HEK293 (cell line): ENCODE data around the gene CLDN24.

ENCODE experiments used
- CTCF ChIA-PET: fragments of 350-600 bp; formaldehyde crosslinking; extraction: SDS; loops from one replicate; lab custom pipeline; 2021; ENCODE audit warnings: antibody characterized with exemption; lab: Yijun Ruan, JAX
- POLR2A ChIA-PET: fragments of 300-600 bp; formaldehyde crosslinking; extraction: SDS; loops from one replicate; lab custom pipeline; 2020; ENCODE audit warnings: antibody characterized with exemption, inconsistent platforms; lab: Yijun Ruan, JAX
- H3K27ac ChIP-seq: fragments of 200-500 bp; sonication (Bioruptor generic); 2 replicates; pipeline ENCODE4 v1.5.1; 2014; ENCODE audit warnings: low read depth, low read length, control low read depth, inconsistent platforms; ENCODE audit errors: extremely low read depth
- H3K36me3 ChIP-seq, 2 experiments: fragments of 200-500 bp in 1 of 2; sonication (Bioruptor generic) in 1 of 2; 1 replicate in 1 of 2; 2 replicates in 1 of 2; pipeline ENCODE4 v1.5.1; 2014 to 2017; ENCODE audit warnings: inconsistent platforms in 2 of 2, low read length in 2 of 2; ENCODE audit not compliant: control insufficient read depth in 2 of 2, insufficient read depth in 1 of 2
- H3K4me1 ChIP-seq: fragments of 200-500 bp; sonication (Bioruptor generic); 2 replicates; pipeline ENCODE4 v1.5.1; 2014; ENCODE audit warnings: mild to moderate bottlenecking, low read length, inconsistent platforms; ENCODE audit not compliant: control insufficient read depth, insufficient read depth
- H3K4me3 ChIP-seq: 2 replicates; pipeline ENCODE4 v1.5.1; 2011; ENCODE audit warnings: low read depth, mild to moderate bottlenecking, control low read depth, low read length, moderate library complexity
- H3K9me3 ChIP-seq: fragments of 200-500 bp; sonication (Bioruptor generic); 2 replicates; pipeline ENCODE4 v1.5.1; 2014; ENCODE audit warnings: low read depth, low read length, inconsistent platforms; ENCODE audit not compliant: control insufficient read depth, insufficient read depth
- BCL11A ChIP-seq: fragments of 450-650 bp; formaldehyde crosslinking; IDR thresholded peaks from 2 replicates; pipeline ENCODE4 v1.5.1; 2016; ENCODE audit warnings: low read depth, missing biosample characterization, missing genetic modification characterization
- GFI1B ChIP-seq: fragments of 450-650 bp; formaldehyde crosslinking; IDR thresholded peaks from 2 replicates; pipeline ENCODE4 v1.5.1; 2016; ENCODE audit warnings: missing biosample characterization, missing genetic modification characterization
- GLIS2 ChIP-seq: fragments of 450-650 bp; formaldehyde crosslinking; IDR thresholded peaks from 2 replicates; pipeline ENCODE4 v1.5.1; 2016; ENCODE audit warnings: missing biosample characterization, missing genetic modification characterization
- HOXD13 ChIP-seq: sonication (generic); formaldehyde crosslinking; IDR thresholded peaks from 2 replicates; pipeline ENCODE4 v1.8.0; 2022; ENCODE audit warnings: missing genetic modification reagents, borderline replicate concordance
- KLF9 ChIP-seq: fragments of 450-650 bp; formaldehyde crosslinking; IDR thresholded peaks from 2 replicates; pipeline ENCODE4 v1.5.1; 2016; ENCODE audit warnings: missing biosample characterization, missing genetic modification characterization, low read depth
- TRIM28 ChIP-seq: IDR thresholded peaks from 2 replicates; pipeline ENCODE4 v1.6.1; 2011; ENCODE audit warnings: low read length, control low read depth, borderline replicate concordance
- ZBTB17 ChIP-seq: fragments of 450-650 bp; formaldehyde crosslinking; IDR thresholded peaks from 2 replicates; pipeline ENCODE4 v1.5.1; 2016; ENCODE audit warnings: missing biosample characterization, missing genetic modification characterization
- ZFP3 ChIP-seq: fragments of 450-650 bp; formaldehyde crosslinking; IDR thresholded peaks from 2 replicates; pipeline ENCODE4 v1.5.1; 2016; ENCODE audit warnings: low read depth, missing biosample characterization, missing genetic modification characterization
- ZIC2 ChIP-seq: fragments of 450-650 bp; formaldehyde crosslinking; IDR thresholded peaks from 2 replicates; pipeline ENCODE4 v1.5.1; 2016; ENCODE audit warnings: missing biosample characterization, missing genetic modification characterization
- ZNF10 ChIP-seq: fragments of 450-650 bp; formaldehyde crosslinking; IDR thresholded peaks from 2 replicates; pipeline ENCODE4 v1.5.1; 2017; ENCODE audit warnings: missing biosample characterization, missing genetic modification characterization
- ZNF114 ChIP-seq: fragments of 450-650 bp; formaldehyde crosslinking; IDR thresholded peaks from 2 replicates; pipeline ENCODE4 v1.5.0; 2017; ENCODE audit warnings: missing biosample characterization, missing genetic modification characterization
- ZNF121 ChIP-seq: fragments of 450-650 bp; formaldehyde crosslinking; IDR thresholded peaks from 2 replicates; pipeline ENCODE4 v1.5.1; 2016; ENCODE audit warnings: missing biosample characterization, missing genetic modification characterization
- ZNF155 ChIP-seq: fragments of 450-650 bp; formaldehyde crosslinking; IDR thresholded peaks from 2 replicates; pipeline ENCODE4 v1.5.1; 2016; ENCODE audit warnings: missing biosample characterization, missing genetic modification characterization
- ZNF174 ChIP-seq: fragments of 450-650 bp; formaldehyde crosslinking; IDR thresholded peaks from 2 replicates; pipeline ENCODE4 v1.5.0; 2017; ENCODE audit warnings: missing biosample characterization, mild to moderate bottlenecking, missing genetic modification characterization
- ZNF19 ChIP-seq: fragments of 450-650 bp; formaldehyde crosslinking; IDR thresholded peaks from 2 replicates; pipeline ENCODE4; 2016; ENCODE audit warnings: missing biosample characterization, missing genetic modification characterization, low read depth
- ZNF416 ChIP-seq: fragments of 450-650 bp; formaldehyde crosslinking; IDR thresholded peaks from 2 replicates; pipeline ENCODE4 v1.5.1; 2016; ENCODE audit warnings: missing biosample characterization, missing genetic modification characterization
- ZNF423 ChIP-seq: fragments of 450-650 bp; formaldehyde crosslinking; IDR thresholded peaks from 2 replicates; pipeline ENCODE4 v1.5.1; 2016; ENCODE audit warnings: missing biosample characterization, missing genetic modification characterization
- ZNF544 ChIP-seq: fragments of 450-650 bp; formaldehyde crosslinking; IDR thresholded peaks from 2 replicates; pipeline ENCODE4 v1.5.0; 2017; ENCODE audit warnings: missing biosample characterization, missing genetic modification characterization
- ZNF610 ChIP-seq: fragments of 450-650 bp; formaldehyde crosslinking; IDR thresholded peaks from 2 replicates; pipeline ENCODE4 v1.5.1; 2016; ENCODE audit warnings: missing biosample characterization, missing genetic modification characterization, borderline replicate concordance
- ZNF701 ChIP-seq: fragments of 450-650 bp; formaldehyde crosslinking; IDR thresholded peaks from 2 replicates; pipeline ENCODE4 v1.5.1; 2016; ENCODE audit warnings: missing biosample characterization, missing genetic modification characterization
- TF ChIP-seq, protein P1 (sequence below): fragments of 450-650 bp; formaldehyde crosslinking; IDR thresholded peaks from 2 replicates; pipeline ENCODE4 v1.5.1; 2016; ENCODE audit warnings: missing biosample characterization, missing genetic modification characterization
- TF ChIP-seq, protein P2 (sequence below): fragments of 450-650 bp; formaldehyde crosslinking; optimal IDR thresholded peaks from 2 replicates; pipeline ENCODE3; 2016; ENCODE audit warnings: missing biosample characterization, mild to moderate bottlenecking, missing genetic modification characterization
- TF ChIP-seq, protein P3 (sequence below): fragments of 450-650 bp; formaldehyde crosslinking; IDR thresholded peaks from 2 replicates; pipeline ENCODE4 v1.5.1; 2016; ENCODE audit warnings: missing biosample characterization, missing genetic modification characterization
- TF ChIP-seq, protein P4 (sequence below): fragments of 450-650 bp; formaldehyde crosslinking; IDR thresholded peaks from 2 replicates; pipeline ENCODE4; 2016; ENCODE audit warnings: missing biosample characterization, missing genetic modification characterization
- TF ChIP-seq, protein P5 (sequence below): fragments of 450-650 bp; formaldehyde crosslinking; IDR thresholded peaks from 2 replicates; pipeline ENCODE4 v1.5.1; 2017; ENCODE audit warnings: missing biosample characterization, missing genetic modification characterization

The CLDN24 gene

DNA sequence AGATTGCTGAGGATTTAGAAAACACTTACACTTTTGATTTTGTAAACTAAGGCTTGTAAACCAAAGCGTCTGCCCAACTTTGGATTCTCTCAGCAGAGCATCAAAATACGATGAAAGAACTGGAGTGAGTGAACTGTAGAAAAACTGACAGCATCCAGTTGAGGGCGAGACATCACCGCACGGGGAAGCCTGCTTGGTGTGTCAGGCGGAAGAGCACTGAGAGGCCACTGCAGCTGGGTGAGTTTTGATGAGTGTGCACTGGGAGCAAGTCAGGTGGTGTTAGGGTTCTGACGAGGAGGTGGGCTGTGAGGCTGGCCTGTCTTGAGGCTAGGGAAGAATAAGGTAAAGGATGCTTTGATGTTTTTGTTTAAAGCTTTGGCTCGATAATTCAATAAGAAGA is 46.8 kb upstream of the CLDN24 start:
- ChIA-PET CTCF (no interaction called here), POLR2A (no interaction called here)
- no peaks in the 10 kb centered on the region for H3K36me3 ChIP-seq
- no peak overlapping the region for H3K4me3 ChIP-seq
- no peaks in the 10 kb centered on the region for H3K9me3 ChIP-seq
- TF ChIP-seq BCL11A (tag by site-specific recombination) (no peak), ZNF544 (tag by site-specific recombination) (no peak), ZBTB17 (tag by site-specific recombination) (no peak), KLF9 (no peak), ZNF610 (no peak), ZNF174 (tag by site-specific recombination) (no peak), ZNF701 (no peak), ZNF423 (tag by site-specific recombination) (no peak), ZIC2 (tag by site-specific recombination) (no peak), HOXD13 (CRISPR knock-in tag) (no peak), ZNF10 (tag by site-specific recombination) (no peak), ZNF19 (tag by site-specific recombination) (no peak), GLIS2 (tag by site-specific recombination) (no peak), ZNF155 (tag by site-specific recombination) (no peak)
- TF ChIP-seq, protein P1, sequence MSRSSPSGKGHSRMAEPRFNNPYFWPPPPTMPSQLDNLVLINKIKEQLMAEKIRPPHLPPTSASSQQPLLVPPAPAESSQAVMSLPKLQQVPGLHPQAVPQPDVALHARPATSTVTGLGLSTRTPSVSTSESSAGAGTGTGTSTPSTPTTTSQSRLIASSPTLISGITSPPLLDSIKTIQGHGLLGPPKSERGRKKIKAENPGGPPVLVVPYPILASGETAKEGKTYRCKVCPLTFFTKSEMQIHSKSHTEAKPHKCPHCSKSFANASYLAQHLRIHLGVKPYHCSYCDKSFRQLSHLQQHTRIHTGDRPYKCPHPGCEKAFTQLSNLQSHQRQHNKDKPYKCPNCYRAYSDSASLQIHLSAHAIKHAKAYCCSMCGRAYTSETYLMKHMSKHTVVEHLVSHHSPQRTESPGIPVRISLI (tag by site-specific recombination) = no peak
- TF ChIP-seq, protein P2, sequence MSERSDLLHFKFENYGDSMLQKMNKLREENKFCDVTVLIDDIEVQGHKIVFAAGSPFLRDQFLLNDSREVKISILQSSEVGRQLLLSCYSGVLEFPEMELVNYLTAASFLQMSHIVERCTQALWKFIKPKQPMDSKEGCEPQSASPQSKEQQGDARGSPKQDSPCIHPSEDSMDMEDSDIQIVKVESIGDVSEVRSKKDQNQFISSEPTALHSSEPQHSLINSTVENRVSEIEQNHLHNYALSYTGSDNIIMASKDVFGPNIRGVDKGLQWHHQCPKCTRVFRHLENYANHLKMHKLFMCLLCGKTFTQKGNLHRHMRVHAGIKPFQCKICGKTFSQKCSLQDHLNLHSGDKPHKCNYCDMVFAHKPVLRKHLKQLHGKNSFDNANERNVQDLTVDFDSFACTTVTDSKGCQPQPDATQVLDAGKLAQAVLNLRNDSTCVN (tag by site-specific recombination) = no peak
- TF ChIP-seq, protein P3, sequence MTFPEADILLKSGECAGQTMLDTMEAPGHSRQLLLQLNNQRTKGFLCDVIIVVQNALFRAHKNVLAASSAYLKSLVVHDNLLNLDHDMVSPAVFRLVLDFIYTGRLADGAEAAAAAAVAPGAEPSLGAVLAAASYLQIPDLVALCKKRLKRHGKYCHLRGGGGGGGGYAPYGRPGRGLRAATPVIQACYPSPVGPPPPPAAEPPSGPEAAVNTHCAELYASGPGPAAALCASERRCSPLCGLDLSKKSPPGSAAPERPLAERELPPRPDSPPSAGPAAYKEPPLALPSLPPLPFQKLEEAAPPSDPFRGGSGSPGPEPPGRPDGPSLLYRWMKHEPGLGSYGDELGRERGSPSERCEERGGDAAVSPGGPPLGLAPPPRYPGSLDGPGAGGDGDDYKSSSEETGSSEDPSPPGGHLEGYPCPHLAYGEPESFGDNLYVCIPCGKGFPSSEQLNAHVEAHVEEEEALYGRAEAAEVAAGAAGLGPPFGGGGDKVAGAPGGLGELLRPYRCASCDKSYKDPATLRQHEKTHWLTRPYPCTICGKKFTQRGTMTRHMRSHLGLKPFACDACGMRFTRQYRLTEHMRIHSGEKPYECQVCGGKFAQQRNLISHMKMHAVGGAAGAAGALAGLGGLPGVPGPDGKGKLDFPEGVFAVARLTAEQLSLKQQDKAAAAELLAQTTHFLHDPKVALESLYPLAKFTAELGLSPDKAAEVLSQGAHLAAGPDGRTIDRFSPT = no peak
- TF ChIP-seq, protein P4, sequence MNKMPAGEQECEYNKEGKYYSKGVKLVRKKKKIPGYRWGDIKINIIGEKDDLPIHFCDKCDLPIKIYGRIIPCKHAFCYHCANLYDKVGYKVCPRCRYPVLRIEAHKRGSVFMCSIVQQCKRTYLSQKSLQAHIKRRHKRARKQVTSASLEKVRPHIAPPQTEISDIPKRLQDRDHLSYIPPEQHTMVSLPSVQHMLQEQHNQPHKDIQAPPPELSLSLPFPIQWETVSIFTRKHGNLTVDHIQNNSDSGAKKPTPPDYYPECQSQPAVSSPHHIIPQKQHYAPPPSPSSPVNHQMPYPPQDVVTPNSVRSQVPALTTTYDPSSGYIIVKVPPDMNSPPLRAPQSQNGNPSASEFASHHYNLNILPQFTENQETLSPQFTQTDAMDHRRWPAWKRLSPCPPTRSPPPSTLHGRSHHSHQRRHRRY (tag by site-specific recombination) = no peak
- no peaks in the 10 kb centered on the region for H3K4me1 ChIP-seq
- no peak overlapping the region for H3K27ac ChIP-seq

DNA sequence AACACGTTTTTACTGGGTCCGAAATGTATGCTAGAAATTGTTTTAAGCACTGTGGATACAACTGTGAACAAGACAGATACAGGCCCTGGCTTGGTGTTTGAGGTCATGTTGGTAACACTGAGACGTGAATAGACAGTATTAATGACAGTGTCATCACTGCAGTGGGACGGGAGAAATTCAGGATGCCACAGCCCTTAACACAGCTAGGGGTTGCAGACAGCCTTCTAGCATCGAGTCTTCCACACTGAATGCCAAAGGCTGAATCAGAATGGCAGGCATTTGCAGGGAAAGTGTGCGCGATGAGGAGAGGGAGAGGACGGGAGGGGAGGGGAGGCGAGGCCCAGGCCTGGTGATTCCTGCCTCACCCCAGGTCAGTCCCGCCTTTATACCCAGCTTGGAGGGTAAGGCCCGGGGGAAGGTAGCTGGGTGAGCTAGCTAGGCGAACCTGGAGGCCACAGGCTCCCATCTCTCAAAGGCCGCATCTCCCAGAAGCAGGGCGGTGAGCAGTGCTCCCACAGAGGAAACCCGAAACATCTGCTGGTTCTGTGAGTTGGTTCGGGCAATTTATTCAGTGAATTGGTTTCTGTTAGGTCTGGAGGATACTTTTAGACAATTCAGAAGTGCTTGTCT is 44.1 kb upstream of the CLDN24 start:
- POLR2A ChIA-PET = no interaction called here
- no peak overlapping the region for H3K4me3 ChIP-seq
- H3K9me3 ChIP-seq = no peaks in the 10 kb centered on the region
- TF ChIP-seq, protein P5, sequence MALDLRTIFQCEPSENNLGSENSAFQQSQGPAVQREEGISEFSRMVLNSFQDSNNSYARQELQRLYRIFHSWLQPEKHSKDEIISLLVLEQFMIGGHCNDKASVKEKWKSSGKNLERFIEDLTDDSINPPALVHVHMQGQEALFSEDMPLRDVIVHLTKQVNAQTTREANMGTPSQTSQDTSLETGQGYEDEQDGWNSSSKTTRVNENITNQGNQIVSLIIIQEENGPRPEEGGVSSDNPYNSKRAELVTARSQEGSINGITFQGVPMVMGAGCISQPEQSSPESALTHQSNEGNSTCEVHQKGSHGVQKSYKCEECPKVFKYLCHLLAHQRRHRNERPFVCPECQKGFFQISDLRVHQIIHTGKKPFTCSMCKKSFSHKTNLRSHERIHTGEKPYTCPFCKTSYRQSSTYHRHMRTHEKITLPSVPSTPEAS (tag by site-specific recombination) = no peak
- TF ChIP-seq ZIC2 (tag by site-specific recombination) (no peak), ZFP3 (no peak), ZNF416 (tag by site-specific recombination) (no peak), ZNF121 (tag by site-specific recombination) (no peak), TRIM28 (no peak), ZNF114 (tag by site-specific recombination) (no peak), BCL11A (tag by site-specific recombination) (no peak), GFI1B (tag by site-specific recombination) (no peak)
- TF ChIP-seq, protein P1 (tag by site-specific recombination) = no peak
- TF ChIP-seq, all 188 proteins: peak for 0
- no peaks in the 10 kb centered on the region for H3K4me1 ChIP-seq
- CTCF ChIA-PET = no interaction called here
- H3K27ac ChIP-seq = no peak overlapping the region
- no peaks in the 10 kb centered on the region for H3K36me3 ChIP-seq
